Liver (tissue), 9 donors: Measurements from ENCODE around the gene BRD1. TPM values are rescaled to one million over a fixed set of nuclear protein-coding genes. Genes with fewer than 3 reads are reported as not detected.

Experiments
- DNase-seq: peaks from one replicate; pipeline ENCODE4 v3.0.0-alpha.2; 2017; ENCODE audit warnings: low spot score
- H3K27ac ChIP-seq, 2 donors: one replicate each; pipeline ENCODE4 v1.7.0; 2013; ENCODE audit warnings: inconsistent platforms in 2 of 2, low read length in 2 of 2, control low read depth in 1 of 2, low read depth in 1 of 2, mild to moderate bottlenecking in 1 of 2
- H3K27me3 ChIP-seq, 4 donors: one replicate each; pipeline versions ENCODE4 v1.6.1 to v1.7.0; 2013; ENCODE audit warnings: low read length in 3 of 4, inconsistent platforms in 1 of 4, mild to moderate bottlenecking in 1 of 4, moderate library complexity in 1 of 4; ENCODE audit not compliant: control insufficient read depth in 4 of 4, insufficient read depth in 4 of 4
- H3K36me3 ChIP-seq, 4 donors: one replicate each; pipeline versions ENCODE4 v1.6.1 to v1.7.0; 2013; ENCODE audit warnings: low read length in 3 of 4, mild to moderate bottlenecking in 3 of 4, low read depth in 1 of 4, moderate library complexity in 1 of 4; ENCODE audit not compliant: control insufficient read depth in 4 of 4, insufficient read depth in 3 of 4
- H3K4me1 ChIP-seq, 4 donors: one replicate each; pipeline versions ENCODE4 v1.6.1 to v1.7.0; 2013; ENCODE audit warnings: low read length in 3 of 4, mild to moderate bottlenecking in 3 of 4, moderate library complexity in 1 of 4; ENCODE audit not compliant: control insufficient read depth in 4 of 4, insufficient read depth in 4 of 4
- H3K4me3 ChIP-seq, 3 donors: one replicate each; pipeline versions ENCODE4 v1.6.1 to v1.7.0; 2013; ENCODE audit warnings: low read length in 3 of 3, control low read depth in 1 of 3, low read depth in 1 of 3, mild to moderate bottlenecking in 1 of 3
- H3K9ac ChIP-seq, 2 donors: one replicate each; pipeline ENCODE4 v1.7.0; 2013; ENCODE audit warnings: low read length in 2 of 2, mild to moderate bottlenecking in 2 of 2, moderate library complexity in 2 of 2, control low read depth in 1 of 2, low read depth in 1 of 2
- H3K9me3 ChIP-seq, 4 donors: one replicate each; pipeline versions ENCODE4 v1.6.1 to v1.7.0; 2013; ENCODE audit warnings: low read length in 3 of 4; ENCODE audit not compliant: control insufficient read depth in 4 of 4
- ATF3 ChIP-seq: IDR thresholded peaks from 2 replicates; pipeline ENCODE4 v1.6.1; 2016; ENCODE audit warnings: antibody characterized with exemption
- EGR1 ChIP-seq, 2 donors: IDR thresholded peaks; 2 replicates each; pipeline ENCODE4 v1.6.1; 2016 to 2018; ENCODE audit warnings: antibody characterized with exemption in 2 of 2, low read depth in 2 of 2
- FOXA1 ChIP-seq: IDR thresholded peaks from 2 replicates; pipeline ENCODE4 v1.6.1; 2016; ENCODE audit warnings: antibody characterized with exemption
- FOXA2 ChIP-seq: IDR thresholded peaks from 2 replicates; pipeline ENCODE4 v1.6.1; 2016; ENCODE audit warnings: antibody characterized with exemption
- HNF4A ChIP-seq, 2 donors: conservative IDR thresholded peaks; 2 replicates each; pipeline ENCODE4 v1.6.1; 2016; ENCODE audit warnings: antibody characterized with exemption in 2 of 2, mild to moderate bottlenecking in 2 of 2
- HNF4G ChIP-seq: IDR thresholded peaks from 2 replicates; pipeline ENCODE4 v1.6.1; 2016; ENCODE audit warnings: antibody characterized with exemption
- NR2F2 ChIP-seq: IDR thresholded peaks from 2 replicates; pipeline ENCODE4 v1.6.1; 2016; ENCODE audit warnings: antibody characterized with exemption
- RAD21 ChIP-seq, 2 donors: IDR thresholded peaks; 2 replicates each; pipeline ENCODE4 v1.6.1; 2016; ENCODE audit warnings: antibody characterized with exemption in 2 of 2, mild to moderate bottlenecking in 2 of 2
- RXRA ChIP-seq, 2 donors: IDR thresholded peaks; 2 replicates each; pipeline ENCODE4 v1.6.1; 2017 to 2018; ENCODE audit warnings: antibody characterized with exemption in 2 of 2, mild to moderate bottlenecking in 1 of 2
- TAF1 ChIP-seq: conservative IDR thresholded peaks from 2 replicates; pipeline ENCODE4 v1.6.1; 2016; ENCODE audit warnings: antibody characterized with exemption, mild to moderate bottlenecking
- YY1 ChIP-seq: IDR thresholded peaks from 2 replicates; pipeline ENCODE4 v1.6.1; 2016; ENCODE audit warnings: antibody characterized with exemption, mild to moderate bottlenecking
- ZBTB33 ChIP-seq: IDR thresholded peaks from 2 replicates; pipeline ENCODE4 v1.6.1; 2016; ENCODE audit warnings: antibody characterized with exemption
- WGBS: extraction: QIAGEN DNeasy Blood & Tissue Kit; methylation state at CpG from one replicate; pipeline ENCODE4 v1.1.7; 2013; 5-methylcytosine and 5-hydroxymethylcytosine counted together
- polyA plus RNA-seq, 2 donors: library from polyadenylated mRNA; stranded (reverse) in 1 of 2; unstranded in 1 of 2; fragments of 200-250 nt in 1 of 2; fragments of >200 nt in 1 of 2; fragmentation: Nextera tagmentation in 1 of 2; extraction: Ambion mirVana in 1 of 2; gene quantifications; one replicate each; pipeline versions ENCODE4 v1.2.1 to v1.2.3, GENCODE V29; 2013 to 2015
- total RNA-seq, 2 donors: library from RNA; depleted of rRNA; stranded (reverse); fragments of >200 nt; gene quantifications; one replicate each; pipeline ENCODE4 v1.2.3, GENCODE V29; 2014
- TF ChIP-seq, protein P1 (sequence below): fragments of 150-350 bp; IDR thresholded peaks from 2 replicates; pipeline ENCODE4 v1.5.1; 2017; ENCODE audit warnings: improper control_type of control experiment, low read depth, low read length; ENCODE audit not compliant: missing input control
- TF ChIP-seq, protein P2 (sequence below): IDR thresholded peaks from 2 replicates; pipeline ENCODE4 v1.6.1; 2016; ENCODE audit warnings: antibody characterized with exemption
- TF ChIP-seq, protein P3 (sequence below): IDR thresholded peaks from 2 replicates; pipeline ENCODE4 v1.6.1; 2016; ENCODE audit warnings: antibody characterized with exemption, mild to moderate bottlenecking
- donor health status: healthy.
- donor health status: healthy.
- donor health status: healthy.
- donor health status: healthy.
- donor health status: healthy.

Gene BRD1
- total and polyA plus RNA-seq, 4 donors: 3.3 to 20.7 (median 11.6) TPM

DNA sequence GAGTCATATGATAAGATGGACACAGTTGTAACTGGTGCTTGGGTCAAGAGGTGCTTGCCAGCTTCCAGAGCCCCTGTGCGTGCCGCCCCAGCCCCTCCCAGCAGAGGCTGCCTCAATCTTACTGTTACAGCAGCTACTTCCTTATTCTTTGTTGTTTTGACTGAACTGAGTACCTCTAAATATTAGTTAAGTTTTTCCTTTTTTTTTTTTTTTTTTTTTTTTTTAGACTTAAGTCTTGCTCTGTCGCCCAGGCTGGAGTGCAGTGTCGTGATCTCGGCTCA is 34.8 kb upstream of the BRD1 start (continued):
- TF ChIP-seq, protein P1, sequence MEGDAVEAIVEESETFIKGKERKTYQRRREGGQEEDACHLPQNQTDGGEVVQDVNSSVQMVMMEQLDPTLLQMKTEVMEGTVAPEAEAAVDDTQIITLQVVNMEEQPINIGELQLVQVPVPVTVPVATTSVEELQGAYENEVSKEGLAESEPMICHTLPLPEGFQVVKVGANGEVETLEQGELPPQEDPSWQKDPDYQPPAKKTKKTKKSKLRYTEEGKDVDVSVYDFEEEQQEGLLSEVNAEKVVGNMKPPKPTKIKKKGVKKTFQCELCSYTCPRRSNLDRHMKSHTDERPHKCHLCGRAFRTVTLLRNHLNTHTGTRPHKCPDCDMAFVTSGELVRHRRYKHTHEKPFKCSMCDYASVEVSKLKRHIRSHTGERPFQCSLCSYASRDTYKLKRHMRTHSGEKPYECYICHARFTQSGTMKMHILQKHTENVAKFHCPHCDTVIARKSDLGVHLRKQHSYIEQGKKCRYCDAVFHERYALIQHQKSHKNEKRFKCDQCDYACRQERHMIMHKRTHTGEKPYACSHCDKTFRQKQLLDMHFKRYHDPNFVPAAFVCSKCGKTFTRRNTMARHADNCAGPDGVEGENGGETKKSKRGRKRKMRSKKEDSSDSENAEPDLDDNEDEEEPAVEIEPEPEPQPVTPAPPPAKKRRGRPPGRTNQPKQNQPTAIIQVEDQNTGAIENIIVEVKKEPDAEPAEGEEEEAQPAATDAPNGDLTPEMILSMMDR: no peak

DNA sequence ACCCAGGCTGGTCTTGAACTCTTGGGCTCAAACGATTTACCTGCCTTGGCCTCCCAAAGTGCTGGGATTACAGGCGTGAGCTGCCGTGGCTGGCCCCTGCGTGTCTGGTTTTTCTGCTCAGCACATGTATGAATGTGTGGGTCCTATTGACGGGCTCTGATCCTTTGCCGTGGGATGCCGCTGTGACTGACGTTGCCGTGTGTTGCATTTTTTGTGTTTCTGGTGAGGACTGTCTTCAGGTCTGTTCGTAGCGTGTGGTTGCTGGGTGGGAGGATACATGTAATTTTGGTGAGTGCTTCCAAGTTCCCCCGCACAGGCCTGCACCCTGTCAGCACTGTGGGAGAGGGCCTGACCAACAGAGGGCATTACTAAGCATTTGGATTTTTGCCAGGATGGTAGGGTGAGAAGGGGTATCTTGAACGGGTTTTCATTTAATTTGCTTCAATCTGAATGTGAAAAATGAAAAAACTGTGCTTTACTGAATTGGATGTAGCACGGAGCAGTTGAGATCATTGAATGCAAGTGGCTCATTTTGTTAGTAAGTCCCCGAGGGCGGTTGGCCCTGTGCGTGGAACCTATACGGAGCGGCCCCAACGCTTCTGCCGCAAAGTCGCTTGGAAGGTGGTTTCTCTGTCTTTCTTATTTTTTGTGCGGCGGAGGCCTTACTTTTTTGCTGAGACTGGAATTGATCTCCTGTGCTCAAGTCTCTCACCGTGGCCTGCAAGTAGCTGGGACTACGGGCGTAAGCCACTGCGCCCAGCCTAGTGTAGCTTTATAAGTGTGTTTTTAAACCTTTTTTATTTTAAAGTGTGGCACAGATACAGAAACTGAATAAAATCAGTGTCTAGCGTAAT is 34.2 kb upstream of the BRD1 start:
- WGBS: 95% methylated on average over 29 of the region's 29 CpGs
- Histone ChIP-seq H3K4me3 (no peak overlapping the region), H3K27me3 (no peaks in the 10 kb centered on the region), H3K4me1 (peaks cover 0 to 5% (median 2%) of the 10 kb centered on the region in 4 donors), H3K9me3 (peaks cover 0 to 8% (median 3%) of the 10 kb centered on the region in 4 donors), H3K27ac (no peak overlapping the region), H3K36me3 (no peaks in the 10 kb centered on the region), H3K9ac (no peak overlapping the region)
- DNase-seq: no peak
- TF ChIP-seq HNF4A (conservative IDR thresholded peaks at IDR 0.05) (no peak), FOXA2 (no peak), YY1 (no peak), NR2F2 (no peak), RXRA (IDR thresholded peaks at IDR 0.05) (no peak), FOXA1 (no peak), RAD21 (IDR thresholded peaks at IDR 0.05) (no peak), ATF3 (no peak), EGR1 (IDR thresholded peaks at IDR 0.05; ENCODE audit: low read depth in 2 of 2) (no peak), TAF1 (no peak), HNF4G (no peak), ZBTB33 (no peak)
- TF ChIP-seq, protein P2, sequence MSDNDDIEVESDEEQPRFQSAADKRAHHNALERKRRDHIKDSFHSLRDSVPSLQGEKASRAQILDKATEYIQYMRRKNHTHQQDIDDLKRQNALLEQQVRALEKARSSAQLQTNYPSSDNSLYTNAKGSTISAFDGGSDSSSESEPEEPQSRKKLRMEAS: no peak
- TF ChIP-seq, protein P1: no peak
- TF ChIP-seq, protein P3, sequence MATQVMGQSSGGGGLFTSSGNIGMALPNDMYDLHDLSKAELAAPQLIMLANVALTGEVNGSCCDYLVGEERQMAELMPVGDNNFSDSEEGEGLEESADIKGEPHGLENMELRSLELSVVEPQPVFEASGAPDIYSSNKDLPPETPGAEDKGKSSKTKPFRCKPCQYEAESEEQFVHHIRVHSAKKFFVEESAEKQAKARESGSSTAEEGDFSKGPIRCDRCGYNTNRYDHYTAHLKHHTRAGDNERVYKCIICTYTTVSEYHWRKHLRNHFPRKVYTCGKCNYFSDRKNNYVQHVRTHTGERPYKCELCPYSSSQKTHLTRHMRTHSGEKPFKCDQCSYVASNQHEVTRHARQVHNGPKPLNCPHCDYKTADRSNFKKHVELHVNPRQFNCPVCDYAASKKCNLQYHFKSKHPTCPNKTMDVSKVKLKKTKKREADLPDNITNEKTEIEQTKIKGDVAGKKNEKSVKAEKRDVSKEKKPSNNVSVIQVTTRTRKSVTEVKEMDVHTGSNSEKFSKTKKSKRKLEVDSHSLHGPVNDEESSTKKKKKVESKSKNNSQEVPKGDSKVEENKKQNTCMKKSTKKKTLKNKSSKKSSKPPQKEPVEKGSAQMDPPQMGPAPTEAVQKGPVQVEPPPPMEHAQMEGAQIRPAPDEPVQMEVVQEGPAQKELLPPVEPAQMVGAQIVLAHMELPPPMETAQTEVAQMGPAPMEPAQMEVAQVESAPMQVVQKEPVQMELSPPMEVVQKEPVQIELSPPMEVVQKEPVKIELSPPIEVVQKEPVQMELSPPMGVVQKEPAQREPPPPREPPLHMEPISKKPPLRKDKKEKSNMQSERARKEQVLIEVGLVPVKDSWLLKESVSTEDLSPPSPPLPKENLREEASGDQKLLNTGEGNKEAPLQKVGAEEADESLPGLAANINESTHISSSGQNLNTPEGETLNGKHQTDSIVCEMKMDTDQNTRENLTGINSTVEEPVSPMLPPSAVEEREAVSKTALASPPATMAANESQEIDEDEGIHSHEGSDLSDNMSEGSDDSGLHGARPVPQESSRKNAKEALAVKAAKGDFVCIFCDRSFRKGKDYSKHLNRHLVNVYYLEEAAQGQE: no peak
